ENCODE data around the gene SLC38A10. TPM values are rescaled to one million over a fixed set of nuclear protein-coding genes. Genes with fewer than 3 reads are reported as not detected.

Gene SLC38A10
- total and polyA plus RNA-seq, 2 experiments from 2014 or later: 58.6 to 133 TPM

- no peaks in the 10 kb centered on the region for H4K20me1 ChIP-seq (ENCODE audit: insufficient read depth)
- H3K36me3 ChIP-seq (ENCODE audit: low read depth): peaks cover 6% of the 10 kb centered on the region; the same call in 1 of the 2 replicates
- WGBS, 2 experiments (ENCODE audit: low coverage in 1 of 2, low lambda C conversion rate in 2 of 2, missing lambda C conversion rate in 2 of 2): 95 to 96% methylated on average over 31 of the region's 31 CpGs
These were observed 21.2 kb downstream of the SLC38A10 start for GRCh38 chr17:81273698-81274470.

GRCh38 chr17:81272616-81273015 is 22.5 kb downstream of the SLC38A10 start:
- H3K9me2 ChIP-seq (ENCODE audit: insufficient read depth): no peaks in the 10 kb centered on the region
- no peaks in the 10 kb centered on the region for H3K9me3 ChIP-seq (ENCODE audit: low read depth)
- no peak overlapping the region for H3K4me3 ChIP-seq
- H3K79me2 ChIP-seq (ENCODE audit: insufficient read depth): no peaks in the 10 kb centered on the region
- no peak overlapping the region for H3K9ac ChIP-seq
- H3K27ac ChIP-seq: no peak overlapping the region
- no peaks in the 10 kb centered on the region for H4K20me1 ChIP-seq (ENCODE audit: insufficient read depth)
- H3F3A ChIP-seq (ENCODE audit: insufficient read depth): no peaks in the 10 kb centered on the region
- WGBS, 2 experiments (ENCODE audit: low coverage in 1 of 2, low lambda C conversion rate in 2 of 2, missing lambda C conversion rate in 2 of 2): 86 to 92% methylated on average over 12 of the region's 12 CpGs
- in situ Hi-C loops (cut with MboI): no loop called here
- H3K36me3 ChIP-seq (ENCODE audit: low read depth): peaks cover 6% of the 10 kb centered on the region; the same call in 1 of the 2 replicates
- H3K4me1 ChIP-seq (ENCODE audit: insufficient read depth): no peaks in the 10 kb centered on the region
- no peak overlapping the region for H3K4me2 ChIP-seq (ENCODE audit: unreplicated experiment)
- TF ChIP-seq EZH2 (IDR thresholded peaks at IDR 0.05; ENCODE audit: insufficient read depth, poor library complexity, severe bottlenecking) (no peak), EZH2phosphoT487 (IDR thresholded peaks at IDR 0.05; ENCODE audit: insufficient read depth, low read depth) (no peak)
- no peak overlapping the region for H2AFZ ChIP-seq
- no peak for DNase-seq
- no peaks in the 10 kb centered on the region for H3K27me3 ChIP-seq (replicated peaks; ENCODE audit: insufficient read depth)

More at GRCh38 chr17:81273698-81274470, 21.2 kb downstream of the SLC38A10 start:
- no peaks in the 10 kb centered on the region for H3K79me2 ChIP-seq (ENCODE audit: insufficient read depth)
- H3K4me2 ChIP-seq (ENCODE audit: unreplicated experiment): no peak overlapping the region
- DNase-seq: no peak
- no peak overlapping the region for H2AFZ ChIP-seq
- no peak overlapping the region for H3K4me3 ChIP-seq
- no peak overlapping the region for H3K9ac ChIP-seq
- in situ Hi-C loops (cut with MboI): no loop called here
- TF ChIP-seq EZH2phosphoT487 (IDR thresholded peaks at IDR 0.05; ENCODE audit: insufficient read depth, low read depth) (no peak), EZH2 (IDR thresholded peaks at IDR 0.05; ENCODE audit: insufficient read depth, poor library complexity, severe bottlenecking) (no peak)
- no peaks in the 10 kb centered on the region for H3K9me3 ChIP-seq (ENCODE audit: low read depth)
- no peaks in the 10 kb centered on the region for H3K9me2 ChIP-seq (ENCODE audit: insufficient read depth)
- H3F3A ChIP-seq (ENCODE audit: insufficient read depth): no peaks in the 10 kb centered on the region
- H3K27me3 ChIP-seq (replicated peaks; ENCODE audit: insufficient read depth): no peaks in the 10 kb centered on the region
- H3K27ac ChIP-seq: no peak overlapping the region
- no peaks in the 10 kb centered on the region for H3K4me1 ChIP-seq (ENCODE audit: insufficient read depth)

DNA sequence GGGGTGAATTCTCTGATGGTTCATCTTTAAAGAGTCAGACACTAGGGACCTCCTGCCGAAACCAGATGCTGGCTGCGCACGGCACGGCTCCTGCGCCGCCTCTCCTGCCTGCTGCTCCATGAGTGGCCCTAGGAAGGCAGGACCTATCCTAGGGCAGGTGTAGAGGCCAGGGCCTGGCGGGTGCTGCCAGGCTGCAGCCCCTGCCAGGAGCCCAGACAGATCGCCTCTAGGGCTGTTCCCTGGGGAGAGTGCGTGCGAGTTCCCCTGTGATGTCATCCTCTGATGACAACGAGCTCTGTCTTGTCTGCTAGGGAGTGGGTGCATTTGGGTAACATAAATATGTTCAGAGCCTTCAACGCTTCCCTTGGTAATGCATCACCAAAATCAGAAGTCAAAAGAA is 23.9 kb downstream of the SLC38A10 start:
- H3F3A ChIP-seq (ENCODE audit: insufficient read depth): no peaks in the 10 kb centered on the region
- no peak for TF ChIP-seq EZH2phosphoT487 (IDR thresholded peaks at IDR 0.05; ENCODE audit: insufficient read depth, low read depth)
- TF ChIP-seq EZH2 (IDR thresholded peaks at IDR 0.05; ENCODE audit: insufficient read depth, poor library complexity, severe bottlenecking): no peak
- H3K4me2 ChIP-seq (ENCODE audit: unreplicated experiment): no peak overlapping the region
- no peaks in the 10 kb centered on the region for H3K4me1 ChIP-seq (ENCODE audit: insufficient read depth)
- peaks cover 6% of the 10 kb centered on the region; the same call in 1 of the 2 replicates for H3K36me3 ChIP-seq (ENCODE audit: low read depth)
- no peak overlapping the region for H3K4me3 ChIP-seq
- H3K27ac ChIP-seq: no peak overlapping the region
- no peak for DNase-seq
- H3K9me3 ChIP-seq (ENCODE audit: low read depth): no peaks in the 10 kb centered on the region
- no peak overlapping the region for H3K9ac ChIP-seq
- no peaks in the 10 kb centered on the region for H3K79me2 ChIP-seq (ENCODE audit: insufficient read depth)
- no peaks in the 10 kb centered on the region for H3K9me2 ChIP-seq (ENCODE audit: insufficient read depth)
- in situ Hi-C loops (cut with MboI): no loop called here
- H2AFZ ChIP-seq: no peak overlapping the region
- WGBS, 2 experiments (ENCODE audit: low coverage in 1 of 2, low lambda C conversion rate in 2 of 2, missing lambda C conversion rate in 2 of 2): 93 to 96% methylated on average over 9 to 12 of the region's 12 CpGs
- no peaks in the 10 kb centered on the region for H3K27me3 ChIP-seq (replicated peaks; ENCODE audit: insufficient read depth)
- no peaks in the 10 kb centered on the region for H4K20me1 ChIP-seq (ENCODE audit: insufficient read depth)

DNA sequence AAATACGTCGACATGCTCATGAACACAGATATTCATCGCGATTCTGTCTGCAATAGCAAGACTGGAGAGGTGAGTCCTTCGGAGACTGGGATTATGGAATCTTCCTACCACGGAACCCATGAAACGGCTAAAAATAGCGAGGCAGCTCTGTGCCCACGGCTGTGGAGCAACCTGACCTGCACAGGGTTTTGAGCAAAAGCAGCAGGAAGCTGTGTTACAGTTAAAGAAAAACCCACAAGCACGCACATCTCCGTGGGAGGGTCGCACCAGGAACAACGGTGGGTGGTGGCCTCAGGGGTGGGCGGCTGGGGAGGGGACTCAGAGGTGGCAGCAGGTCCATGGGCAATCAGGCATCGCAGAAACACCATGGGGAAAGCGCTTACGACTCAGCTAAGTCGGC is 24.8 kb downstream of the SLC38A10 start:
- TF ChIP-seq EZH2phosphoT487 (IDR thresholded peaks at IDR 0.05; ENCODE audit: insufficient read depth, low read depth) (no peak), EZH2 (IDR thresholded peaks at IDR 0.05; ENCODE audit: insufficient read depth, poor library complexity, severe bottlenecking) (no peak)

More for the DNA sequence above, 24.8 kb downstream of the SLC38A10 start:
- no peak overlapping the region for H3K27ac ChIP-seq
- peaks cover 6% of the 10 kb centered on the region; the same call in 1 of the 2 replicates for H3K36me3 ChIP-seq (ENCODE audit: low read depth)
- H3K79me2 ChIP-seq (ENCODE audit: insufficient read depth): no peaks in the 10 kb centered on the region
- H3K27me3 ChIP-seq (replicated peaks; ENCODE audit: insufficient read depth): no peaks in the 10 kb centered on the region
- no peak overlapping the region for H3K4me3 ChIP-seq
- no peak overlapping the region for H2AFZ ChIP-seq
- no peak overlapping the region for H3K4me2 ChIP-seq (ENCODE audit: unreplicated experiment)
- H3K4me1 ChIP-seq (ENCODE audit: insufficient read depth): no peaks in the 10 kb centered on the region
- H3K9me3 ChIP-seq (ENCODE audit: low read depth): no peaks in the 10 kb centered on the region
- no peaks in the 10 kb centered on the region for H4K20me1 ChIP-seq (ENCODE audit: insufficient read depth)
- no peaks in the 10 kb centered on the region for H3F3A ChIP-seq (ENCODE audit: insufficient read depth)
- no peak overlapping the region for H3K9ac ChIP-seq
- WGBS, 2 experiments (ENCODE audit: low coverage in 1 of 2, low lambda C conversion rate in 2 of 2, missing lambda C conversion rate in 2 of 2): 96 to 98% methylated on average over 16 to 18 of the region's 18 CpGs
- DNase-seq: no peak
- in situ Hi-C loops (cut with MboI): no loop called here
- H3K9me2 ChIP-seq (ENCODE audit: insufficient read depth): no peaks in the 10 kb centered on the region
